Measurements from ENCODE around the gene AOX1.

AOX1 gene

DNA sequence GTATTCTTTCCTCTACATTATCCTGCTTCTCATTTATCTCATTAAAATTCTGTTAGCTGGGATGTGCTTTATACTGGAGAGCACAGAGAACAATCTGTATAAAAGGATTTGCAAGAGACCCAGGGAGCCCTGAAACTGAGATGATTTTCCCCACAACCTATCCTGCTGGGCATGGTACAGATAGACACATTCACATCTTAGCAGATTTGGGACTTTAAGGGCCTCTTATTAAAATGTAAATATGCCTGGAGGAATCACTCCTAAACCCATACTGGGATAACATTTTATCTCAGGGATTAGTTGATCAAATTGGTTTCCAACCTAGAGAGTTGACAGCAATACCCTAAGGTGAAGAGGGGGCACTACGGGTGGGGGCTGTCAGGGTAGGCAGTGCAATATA is 45.5 kb downstream of the AOX1 start:
- DNase-seq: no peak

DNA sequence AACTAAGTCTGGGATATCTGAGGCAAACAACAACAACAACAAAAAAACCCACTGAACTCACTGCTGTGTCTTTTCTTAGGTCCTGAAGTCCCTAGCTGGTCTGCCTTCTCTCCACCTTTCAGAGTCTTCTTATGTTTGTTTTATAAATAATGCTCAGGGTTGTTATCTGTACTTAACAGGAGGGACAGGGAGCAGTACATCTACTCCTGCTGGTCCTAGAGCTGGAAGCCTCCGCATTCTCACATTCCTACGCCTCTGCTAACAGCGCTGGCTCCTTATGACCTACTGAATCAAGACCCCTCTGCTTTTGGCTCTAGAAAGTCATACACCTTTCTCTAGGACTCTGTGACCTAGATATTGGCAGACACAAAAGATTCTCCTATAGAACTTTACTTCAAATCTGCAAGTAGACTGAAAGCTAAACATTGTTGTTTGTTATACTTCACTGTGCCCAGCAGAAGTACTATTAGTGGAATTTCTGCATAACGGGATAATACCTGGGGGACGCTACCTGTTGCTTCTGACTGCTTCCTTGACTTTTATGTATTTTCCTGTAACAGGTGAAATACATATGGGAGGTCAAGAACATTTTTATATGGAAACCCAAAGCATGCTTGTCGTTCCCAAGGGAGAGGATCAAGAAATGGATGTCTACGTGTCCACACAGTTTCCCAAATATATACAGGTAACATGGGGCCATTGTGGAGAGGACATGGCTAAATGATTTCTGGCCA is 48.6 kb downstream of the AOX1 start:
- no peak for DNase-seq

- no peak for DNase-seq
These were observed 49.4 kb downstream of the AOX1 start for GRCh38 chr2:200635251-200635650.

GRCh38 chr2:200637901-200638300 is 52.1 kb downstream of the AOX1 start:
- DNase-seq: no peak

GRCh38 chr2:200640176-200640575 is 54.4 kb downstream of the AOX1 start:
- no peak for DNase-seq

- DNase-seq: no peak
These were observed 55.1 kb downstream of the AOX1 start for GRCh38 chr2:200640901-200641300.

GRCh38 chr2:200648518-200649281 is 62.9 kb downstream of the AOX1 start:
- peak; percentile 45 for DNase-seq

DNA sequence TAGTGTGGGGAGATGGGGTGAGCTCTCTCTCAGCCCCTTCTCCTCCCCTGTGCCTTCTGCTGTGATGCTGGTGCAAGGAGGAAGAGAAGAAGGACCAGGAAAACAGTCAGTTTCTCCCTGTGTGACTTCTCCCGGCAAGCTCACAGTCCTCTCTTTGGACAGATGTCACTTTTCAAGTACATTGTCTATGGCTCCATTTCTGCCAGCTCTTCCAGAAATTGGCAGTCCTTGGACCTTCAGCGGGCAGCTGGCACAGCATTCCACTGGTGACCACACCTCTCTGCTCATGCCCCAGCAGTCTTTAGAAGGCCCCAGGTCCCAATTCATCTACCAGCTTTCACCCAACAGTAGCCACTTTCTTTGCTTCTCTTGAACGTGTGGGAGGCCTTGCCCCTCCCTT is 63.9 kb downstream of the AOX1 start:
- DNase-seq: peak; percentile 21

DNA sequence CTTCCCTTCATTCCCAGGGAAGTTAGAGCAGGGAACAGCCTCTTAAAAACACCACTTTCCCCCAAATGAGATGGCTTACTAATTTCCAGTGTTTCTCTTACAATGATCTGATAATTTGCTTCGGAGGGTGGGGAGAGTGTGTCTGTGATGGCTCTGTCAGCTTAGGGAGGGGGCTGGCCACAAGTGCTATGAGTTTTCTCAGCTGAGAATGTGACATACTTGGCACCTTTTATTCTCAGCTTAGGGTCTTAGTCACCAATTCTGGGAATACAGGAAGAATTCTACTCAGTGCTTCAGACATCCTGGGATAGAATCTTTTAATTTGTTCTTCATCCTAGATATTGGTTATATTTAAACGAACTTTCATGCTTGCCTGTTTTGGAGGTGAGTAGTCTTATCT is 64.4 kb downstream of the AOX1 start:
- no peak for DNase-seq

DNA sequence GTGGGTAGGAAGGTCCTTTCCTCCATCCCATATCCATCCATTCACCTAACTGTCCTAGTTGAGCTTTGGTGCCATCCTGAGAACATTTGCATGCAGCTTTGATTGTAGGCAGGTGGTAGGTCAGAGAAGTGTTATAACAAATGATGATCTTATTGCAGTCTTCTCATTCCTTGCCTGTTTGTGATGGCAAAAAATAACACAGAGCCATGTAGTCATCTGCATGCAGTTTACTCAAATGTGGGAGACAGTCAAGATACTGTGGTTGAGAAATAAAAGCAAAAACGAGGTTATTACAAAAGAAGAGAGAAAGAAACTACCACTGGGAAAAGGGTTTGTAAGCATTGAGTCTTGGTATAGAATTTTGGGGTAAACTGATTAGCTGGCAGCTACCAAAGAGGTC is 66.3 kb downstream of the AOX1 start:
- no peak for DNase-seq

DNA sequence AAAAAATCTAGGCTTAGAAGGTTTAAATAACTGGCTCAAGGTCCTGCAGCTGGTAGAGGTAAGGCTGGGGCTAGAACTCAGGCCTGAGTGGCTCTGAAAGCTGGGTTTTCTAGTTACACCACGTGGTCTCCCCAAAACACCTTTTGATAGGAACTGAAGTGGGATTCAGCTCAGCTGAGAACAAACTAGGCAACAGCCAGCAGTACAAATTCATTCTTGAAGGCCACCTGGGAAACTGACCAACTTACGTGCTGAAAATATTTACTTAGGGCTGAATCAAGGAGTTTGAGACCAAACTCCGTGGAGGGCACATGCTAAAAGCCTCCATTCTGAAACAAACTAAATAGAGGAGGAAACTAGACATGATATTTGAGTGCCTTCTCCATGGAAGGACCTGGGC is 67.2 kb downstream of the AOX1 start:
- no peak for DNase-seq

GRCh38 chr2:200654823-200655222 is 69.0 kb downstream of the AOX1 start:
- DNase-seq: no peak

DNA sequence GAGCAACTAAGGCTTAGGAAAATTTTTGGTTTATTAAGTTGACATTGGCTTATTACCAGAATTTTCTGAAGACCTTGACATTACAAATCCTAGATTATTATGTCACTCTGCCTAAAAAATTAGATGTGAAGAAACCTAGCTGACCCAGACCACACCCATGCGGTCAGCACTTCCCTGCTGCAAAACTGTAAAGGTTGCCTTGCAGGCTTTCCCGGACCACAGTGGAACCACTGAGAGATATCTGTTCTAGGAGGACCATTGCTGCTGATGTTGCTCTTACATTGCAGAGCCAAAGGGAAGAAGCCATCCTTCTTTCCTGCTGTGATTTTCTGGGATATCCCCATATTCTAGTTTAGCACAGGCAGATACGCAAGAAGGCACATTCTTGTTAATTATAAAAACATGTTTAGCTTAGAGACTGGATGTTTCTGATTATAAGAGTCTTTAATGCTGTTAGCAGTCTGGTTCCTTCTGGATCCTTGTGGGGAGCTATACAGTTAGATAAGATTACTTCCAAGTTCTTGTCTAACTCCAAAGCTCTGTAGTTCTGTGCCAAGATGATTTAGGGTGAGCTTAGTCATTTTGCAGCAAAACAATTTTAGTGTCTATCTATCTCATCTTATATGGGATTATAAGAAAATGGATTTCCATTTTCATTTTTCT is 70.2 kb downstream of the AOX1 start:
- DNase-seq: peak; percentile 7

DNA sequence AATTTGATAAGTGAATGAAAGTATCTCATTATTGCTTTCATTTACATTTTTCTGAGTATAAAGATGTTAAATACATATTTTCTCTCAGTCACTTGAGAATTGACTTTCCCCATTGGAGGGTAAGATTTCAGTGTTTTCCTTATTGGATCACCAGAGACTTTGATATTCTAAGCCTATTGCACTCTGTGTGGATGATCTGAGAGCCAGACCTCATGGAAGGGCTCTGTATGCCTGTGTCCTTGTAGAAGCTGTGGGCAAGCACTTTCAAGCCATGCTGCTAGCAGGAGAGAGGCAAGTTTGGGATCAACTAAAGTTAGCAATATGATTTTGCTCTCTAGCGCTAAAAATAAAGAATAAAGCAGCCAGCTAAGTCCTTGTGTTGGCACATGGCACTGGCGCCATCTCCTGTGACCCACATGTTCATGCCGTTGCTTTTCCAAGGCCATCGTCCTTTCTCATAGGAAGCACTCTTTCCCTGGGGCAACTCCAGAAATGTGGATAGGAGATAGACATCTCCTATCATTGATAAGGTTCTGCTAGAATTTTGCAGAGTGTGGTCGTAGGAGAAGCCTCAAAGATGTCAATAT is 72.6 kb downstream of the AOX1 start:
- peak; percentile 27 for DNase-seq

DNA sequence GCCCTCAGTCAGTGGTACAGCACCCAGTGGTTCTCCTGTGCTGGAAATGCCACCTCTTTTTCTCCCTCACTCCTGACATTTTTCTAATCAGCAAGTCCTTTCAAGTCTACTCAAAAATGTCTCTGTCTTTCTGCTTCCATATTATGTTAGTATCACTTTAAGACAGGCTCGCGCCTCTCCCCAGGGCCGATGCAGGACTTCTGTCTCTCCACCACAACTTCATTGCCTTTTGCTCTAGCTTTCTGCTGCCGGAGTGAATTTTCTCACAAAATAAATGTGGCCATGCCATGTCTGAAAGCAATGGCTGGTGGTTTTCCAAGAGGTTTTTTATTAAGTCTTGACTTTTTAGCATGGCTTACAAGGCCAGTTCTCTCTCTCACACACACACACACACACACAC is 73.6 kb downstream of the AOX1 start:
- DNase-seq: no peak

- DNase-seq: no peak
These were observed 75.7 kb downstream of the AOX1 start for GRCh38 chr2:200661477-200661876.

GRCh38 chr2:200662727-200663126 is 76.9 kb downstream of the AOX1 start:
- peak; percentile 98 for DNase-seq

DNA sequence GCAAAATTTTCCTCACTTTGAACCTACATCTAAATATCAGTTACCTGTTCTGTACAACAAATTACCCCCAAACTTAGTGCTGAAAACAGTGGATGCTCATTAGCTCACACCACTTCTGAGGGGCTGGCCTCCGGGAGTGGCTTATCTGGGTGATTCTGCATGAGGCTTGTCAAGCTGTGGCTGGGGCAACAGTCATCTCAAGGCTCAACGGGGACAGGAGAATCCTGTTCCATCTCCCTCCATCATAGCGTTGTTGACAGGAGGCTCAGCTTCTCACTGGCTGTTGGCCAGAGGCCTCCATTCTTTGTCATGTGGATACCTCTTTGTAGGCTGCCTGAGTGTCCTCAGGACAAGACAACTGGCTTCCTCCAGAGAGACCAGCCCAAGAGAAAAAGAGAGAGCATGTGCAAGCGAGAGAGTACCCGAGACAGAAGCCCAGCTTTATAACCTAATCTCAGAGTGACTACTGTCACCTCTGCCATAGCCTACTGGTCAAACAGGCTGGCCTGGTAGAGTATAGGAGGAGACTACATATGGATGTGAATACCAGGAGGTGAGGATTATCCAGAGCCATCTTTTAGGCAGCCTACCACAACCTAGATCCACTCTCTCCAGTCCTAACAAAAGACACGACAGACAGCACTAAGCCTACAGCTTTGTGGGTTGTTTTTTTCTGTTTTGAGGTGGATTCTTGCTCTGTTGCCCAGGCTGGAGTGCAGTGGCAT is 79.1 kb downstream of the AOX1 start:
- peak; percentile 40 for DNase-seq

GRCh38 chr2:200665626-200666453 is 80.0 kb downstream of the AOX1 start:
- no peak for DNase-seq

DNA sequence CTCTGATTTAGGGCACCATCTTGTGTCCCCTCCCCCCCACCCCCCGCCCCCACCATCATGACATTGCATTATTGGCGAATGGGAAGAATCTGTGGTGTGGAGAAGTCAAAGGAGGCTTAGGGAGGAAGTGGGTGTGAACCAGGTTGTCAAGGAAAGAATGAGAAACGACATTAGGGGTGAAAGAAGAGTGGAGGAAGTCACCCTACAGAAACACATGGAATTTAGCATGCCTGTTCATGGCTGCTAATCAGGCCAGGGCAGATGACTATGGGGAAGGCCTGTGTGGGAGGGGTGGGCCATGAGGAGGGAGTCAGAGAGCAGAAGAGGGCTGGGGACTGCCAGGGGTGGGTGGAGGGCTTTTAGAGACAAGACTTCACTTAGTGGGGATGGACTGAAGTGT is 81.6 kb downstream of the AOX1 start:
- peak; percentile 29 for DNase-seq

DNA sequence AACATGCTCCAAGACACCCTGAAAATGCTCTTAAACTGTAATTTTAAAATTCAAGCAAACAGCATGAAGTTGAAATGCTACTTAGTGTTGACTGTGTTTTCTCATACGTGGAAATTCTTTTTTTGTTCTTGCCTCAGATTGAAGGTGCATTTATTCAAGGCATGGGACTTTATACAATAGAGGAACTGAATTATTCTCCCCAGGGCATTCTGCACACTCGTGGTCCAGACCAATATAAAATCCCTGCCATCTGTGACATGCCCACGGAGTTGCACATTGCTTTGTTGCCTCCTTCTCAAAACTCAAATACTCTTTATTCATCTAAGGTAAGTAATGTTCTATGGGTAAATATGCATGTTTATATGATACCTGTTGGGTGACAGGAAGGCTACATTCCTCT is 82.7 kb downstream of the AOX1 start:
- DNase-seq: no peak

- no peak for DNase-seq
These were observed 83.5 kb downstream of the AOX1 start for GRCh38 chr2:200669308-200669707.
